ENCODE measurements around the gene EXOC3L2.

EXOC3L2 gene

DNA sequence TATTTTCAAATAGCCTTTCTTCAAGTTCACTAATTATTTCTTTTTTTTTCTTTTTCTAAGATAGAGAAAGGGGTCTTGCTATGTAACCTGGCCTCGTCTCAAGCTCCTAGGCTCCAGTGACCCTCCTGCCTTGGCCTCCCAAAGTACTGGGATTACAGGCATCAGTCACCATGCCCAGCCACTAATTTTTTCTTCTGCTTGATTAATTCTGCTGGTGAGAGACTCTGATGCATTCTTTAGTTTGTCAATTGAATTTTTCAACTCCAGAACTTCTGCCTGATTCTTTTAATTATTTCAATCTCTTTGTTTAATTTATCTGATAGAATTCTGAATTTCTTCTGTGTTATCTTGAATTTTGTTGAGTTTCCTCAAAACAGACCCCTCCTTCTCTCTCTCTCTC lies 55.2 kb downstream of the EXOC3L2 start:
- H3K27me3 ChIP-seq (ENCODE audit: control insufficient read depth, insufficient read depth, low read length), result no peaks in the 10 kb centered on the region
- H3K27ac ChIP-seq (ENCODE audit: low read length), result no peak overlapping the region
- H3K36me3 ChIP-seq (ENCODE audit: control insufficient read depth, low read depth, low read length), result no peaks in the 10 kb centered on the region
- no peaks in the 10 kb centered on the region for H3K4me1 ChIP-seq (ENCODE audit: control insufficient read depth, low read depth, low read length)
- no peak overlapping the region for H3K9ac ChIP-seq (ENCODE audit: low read length)
- no peaks in the 10 kb centered on the region for H3K9me3 ChIP-seq (ENCODE audit: control insufficient read depth, low read depth, low read length)
- H3K4me3 ChIP-seq (ENCODE audit: low read length), result no peak overlapping the region

DNA sequence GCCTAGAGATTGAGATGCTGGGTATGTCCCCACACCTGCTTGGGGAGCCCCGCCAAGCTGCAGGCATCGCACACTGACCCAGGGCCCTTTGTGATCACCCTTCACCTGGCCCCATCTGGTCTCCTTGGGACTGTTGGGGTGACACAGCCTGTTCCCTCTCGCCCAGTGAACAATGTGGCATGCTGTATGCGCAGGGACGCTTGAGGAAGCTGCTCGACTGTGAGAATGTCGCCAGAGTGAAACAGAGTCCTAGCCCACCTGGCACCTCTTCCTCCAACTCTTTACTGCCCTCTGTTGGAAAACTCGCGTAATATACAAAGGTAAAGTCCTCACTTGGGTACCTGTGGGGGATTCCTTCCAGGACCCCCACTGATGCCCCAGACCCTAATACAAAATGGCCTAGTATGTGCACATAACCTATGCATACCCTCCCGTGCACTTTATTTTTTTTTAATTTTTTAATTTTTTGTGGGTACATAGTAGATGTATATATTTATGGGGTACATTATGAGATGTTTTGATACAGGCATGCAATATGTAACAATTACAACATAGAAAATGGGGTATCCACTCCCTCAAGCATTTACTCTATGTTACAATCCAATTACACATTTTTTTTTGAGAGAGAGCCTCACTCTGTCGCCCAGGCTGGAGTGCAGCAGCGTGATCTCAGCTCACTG lies 57.6 kb downstream of the EXOC3L2 start:
- Histone ChIP-seq H3K27ac (ENCODE audit: low read length) (no peak overlapping the region), H3K4me1 (ENCODE audit: control insufficient read depth, low read depth, low read length) (no peaks in the 10 kb centered on the region), H3K9ac (ENCODE audit: low read length) (no peak overlapping the region), H3K36me3 (ENCODE audit: control insufficient read depth, low read depth, low read length) (no peaks in the 10 kb centered on the region), H3K27me3 (ENCODE audit: control insufficient read depth, insufficient read depth, low read length) (no peaks in the 10 kb centered on the region), H3K4me3 (ENCODE audit: low read length) (no peak overlapping the region), H3K9me3 (ENCODE audit: control insufficient read depth, low read depth, low read length) (no peaks in the 10 kb centered on the region)

DNA sequence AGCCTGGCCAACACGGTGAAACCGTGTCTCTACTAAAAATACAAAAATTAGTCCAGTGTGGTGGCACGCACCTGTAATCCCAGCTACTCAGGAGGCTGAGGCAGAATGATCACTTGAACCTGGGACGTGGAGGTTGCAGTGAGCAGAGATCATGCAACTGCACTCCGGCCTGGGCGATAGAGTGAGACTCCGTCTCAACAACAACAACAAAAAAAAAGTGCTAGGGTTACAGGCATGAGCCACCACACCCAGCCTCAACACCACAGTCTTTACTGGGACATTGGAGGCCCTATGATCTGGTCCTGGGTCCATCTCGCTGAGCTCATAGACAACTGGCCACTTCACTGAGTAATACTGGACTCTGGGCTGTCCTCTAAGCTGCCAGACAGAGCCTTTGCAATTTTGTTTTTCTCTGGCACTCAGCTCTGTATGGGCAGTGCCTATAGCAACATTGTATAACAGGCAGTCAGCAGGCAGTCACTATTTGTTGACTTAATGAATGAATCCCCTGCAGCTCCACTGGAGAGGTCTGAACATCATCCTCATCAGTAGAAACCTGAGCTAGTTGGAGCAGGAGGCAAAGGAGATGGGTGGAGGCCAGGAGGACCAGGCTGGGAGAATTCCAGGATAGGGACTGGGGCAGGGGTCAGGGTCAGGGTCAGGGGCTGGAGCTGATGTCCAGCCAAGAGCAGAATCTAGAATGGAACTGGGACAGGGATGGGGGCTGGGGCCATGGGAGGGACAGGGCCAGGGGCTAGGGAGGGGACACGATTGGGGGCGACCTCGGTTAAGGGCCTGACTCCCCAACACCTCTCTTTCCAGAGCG lies 58.5 kb downstream of the EXOC3L2 start:
- Histone ChIP-seq H3K4me1 (ENCODE audit: control insufficient read depth, low read depth, low read length) (no peaks in the 10 kb centered on the region), H3K36me3 (ENCODE audit: control insufficient read depth, low read depth, low read length) (no peaks in the 10 kb centered on the region), H3K27me3 (ENCODE audit: control insufficient read depth, insufficient read depth, low read length) (no peaks in the 10 kb centered on the region), H3K9ac (ENCODE audit: low read length) (no peak overlapping the region), H3K4me3 (ENCODE audit: low read length) (no peak overlapping the region), H3K27ac (ENCODE audit: low read length) (no peak overlapping the region), H3K9me3 (ENCODE audit: control insufficient read depth, low read depth, low read length) (no peaks in the 10 kb centered on the region)

DNA sequence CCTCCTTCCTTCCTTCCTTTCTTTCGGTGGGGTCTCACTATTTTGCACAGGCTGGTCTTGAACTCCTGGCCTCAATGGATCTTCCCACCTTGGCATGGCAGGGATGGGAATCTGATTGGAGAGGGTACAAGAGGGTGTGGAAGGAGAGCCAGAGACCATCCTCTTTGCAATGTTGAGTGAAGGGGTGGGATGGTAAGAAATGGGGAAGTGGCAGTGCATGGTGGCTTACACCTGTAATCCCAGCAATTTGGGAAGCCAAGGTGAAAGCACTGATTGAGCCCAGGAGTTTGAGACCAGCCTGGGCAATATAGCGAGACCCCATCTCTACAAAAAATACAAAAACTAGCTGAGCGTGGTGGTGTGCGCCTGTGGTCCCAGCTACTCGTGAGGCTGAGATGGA lies 61.1 kb downstream of the EXOC3L2 start:
- Histone ChIP-seq H3K27ac (ENCODE audit: low read length) (no peak overlapping the region), H3K9ac (ENCODE audit: low read length) (no peak overlapping the region), H3K36me3 (ENCODE audit: control insufficient read depth, low read depth, low read length) (no peaks in the 10 kb centered on the region), H3K9me3 (ENCODE audit: control insufficient read depth, low read depth, low read length) (no peaks in the 10 kb centered on the region), H3K27me3 (ENCODE audit: control insufficient read depth, insufficient read depth, low read length) (no peaks in the 10 kb centered on the region), H3K4me1 (ENCODE audit: control insufficient read depth, low read depth, low read length) (no peaks in the 10 kb centered on the region), H3K4me3 (ENCODE audit: low read length) (no peak overlapping the region)

DNA sequence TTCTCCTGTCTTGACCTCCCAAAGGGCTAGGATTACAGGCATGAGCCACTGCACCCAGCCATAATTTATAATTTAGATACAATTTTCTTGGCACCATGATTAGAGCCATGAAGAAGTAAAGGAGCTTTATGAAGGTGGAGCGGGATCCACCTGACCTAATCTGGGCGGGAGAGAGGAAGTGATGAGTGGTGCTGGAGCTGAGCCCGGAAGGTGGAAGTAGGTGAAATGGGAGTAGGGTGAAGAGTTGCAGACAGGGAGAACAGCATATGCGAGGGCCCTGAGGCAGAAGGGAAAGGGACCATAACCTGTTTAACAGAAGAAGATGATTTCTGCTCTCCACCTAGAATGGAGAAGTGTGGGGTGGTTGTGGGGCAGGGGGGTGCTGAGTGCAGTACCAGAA lies 62.4 kb downstream of the EXOC3L2 start:
- H3K27ac ChIP-seq (ENCODE audit: low read length), result no peak overlapping the region
- no peaks in the 10 kb centered on the region for H3K36me3 ChIP-seq (ENCODE audit: control insufficient read depth, low read depth, low read length)
- H3K4me1 ChIP-seq (ENCODE audit: control insufficient read depth, low read depth, low read length), result no peaks in the 10 kb centered on the region
- H3K4me3 ChIP-seq (ENCODE audit: low read length), result no peak overlapping the region
- H3K27me3 ChIP-seq (ENCODE audit: control insufficient read depth, insufficient read depth, low read length), result no peaks in the 10 kb centered on the region
- H3K9ac ChIP-seq (ENCODE audit: low read length), result no peak overlapping the region
- no peaks in the 10 kb centered on the region for H3K9me3 ChIP-seq (ENCODE audit: control insufficient read depth, low read depth, low read length)

DNA sequence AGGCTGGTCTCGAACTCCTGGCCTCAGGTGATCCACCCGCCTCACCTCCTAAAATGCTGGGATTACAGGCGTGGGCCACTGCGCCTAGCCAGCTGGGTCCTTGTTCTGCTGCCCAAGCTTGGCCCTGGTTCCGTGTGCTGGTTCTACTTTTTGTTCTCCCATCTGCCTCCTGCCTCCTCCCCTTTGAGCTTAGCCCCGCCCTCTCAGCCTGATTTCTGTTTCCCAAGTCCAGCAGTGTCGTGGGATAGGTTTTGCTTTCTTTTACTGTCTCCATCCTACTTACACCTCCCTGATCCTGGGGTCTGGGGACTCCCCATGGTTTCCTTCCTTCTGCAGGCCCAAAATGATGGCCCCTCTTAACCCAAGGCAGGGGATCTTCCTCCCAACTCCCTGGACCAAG lies 64.3 kb downstream of the EXOC3L2 start:
- H3K4me1 ChIP-seq (ENCODE audit: control insufficient read depth, low read depth, low read length), result no peaks in the 10 kb centered on the region

DNA sequence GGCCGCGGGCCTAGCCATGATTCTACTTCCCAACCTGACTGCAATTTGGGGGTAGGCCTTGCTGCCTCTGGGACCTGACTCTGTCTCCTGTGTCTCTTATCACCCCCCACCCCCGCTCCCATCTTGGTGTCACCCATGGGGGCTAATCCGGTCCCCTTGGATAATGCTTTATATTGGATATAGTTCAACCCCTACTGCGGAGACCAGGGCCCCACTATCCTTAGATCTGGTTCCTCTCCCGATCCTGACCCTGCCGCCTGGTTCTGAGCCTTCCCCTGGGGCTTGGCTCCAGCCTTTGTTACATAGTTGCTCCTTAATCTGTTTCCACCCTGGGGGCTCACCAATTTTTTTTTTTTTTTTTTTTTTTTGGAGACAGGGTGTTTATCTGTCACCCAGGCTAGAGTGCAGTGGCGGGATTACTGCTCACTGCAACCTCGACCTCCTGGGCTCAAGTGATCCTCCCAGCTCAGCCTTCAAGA lies 65.3 kb downstream of the EXOC3L2 start:
- Histone ChIP-seq H3K9ac (ENCODE audit: low read length) (peak overlapping the region; percentile 69), H3K27me3 (ENCODE audit: control insufficient read depth, insufficient read depth, low read length) (no peaks in the 10 kb centered on the region), H3K27ac (ENCODE audit: low read length) (no peak overlapping the region)

More for the DNA sequence above, 64.3 kb downstream of the EXOC3L2 start:
- no peak overlapping the region for H3K27ac ChIP-seq (ENCODE audit: low read length)
- H3K4me3 ChIP-seq (ENCODE audit: low read length), result no peak overlapping the region
- no peaks in the 10 kb centered on the region for H3K9me3 ChIP-seq (ENCODE audit: control insufficient read depth, low read depth, low read length)
- no peak overlapping the region for H3K9ac ChIP-seq (ENCODE audit: low read length)
- no peaks in the 10 kb centered on the region for H3K27me3 ChIP-seq (ENCODE audit: control insufficient read depth, insufficient read depth, low read length)
- no peaks in the 10 kb centered on the region for H3K36me3 ChIP-seq (ENCODE audit: control insufficient read depth, low read depth, low read length)

DNA sequence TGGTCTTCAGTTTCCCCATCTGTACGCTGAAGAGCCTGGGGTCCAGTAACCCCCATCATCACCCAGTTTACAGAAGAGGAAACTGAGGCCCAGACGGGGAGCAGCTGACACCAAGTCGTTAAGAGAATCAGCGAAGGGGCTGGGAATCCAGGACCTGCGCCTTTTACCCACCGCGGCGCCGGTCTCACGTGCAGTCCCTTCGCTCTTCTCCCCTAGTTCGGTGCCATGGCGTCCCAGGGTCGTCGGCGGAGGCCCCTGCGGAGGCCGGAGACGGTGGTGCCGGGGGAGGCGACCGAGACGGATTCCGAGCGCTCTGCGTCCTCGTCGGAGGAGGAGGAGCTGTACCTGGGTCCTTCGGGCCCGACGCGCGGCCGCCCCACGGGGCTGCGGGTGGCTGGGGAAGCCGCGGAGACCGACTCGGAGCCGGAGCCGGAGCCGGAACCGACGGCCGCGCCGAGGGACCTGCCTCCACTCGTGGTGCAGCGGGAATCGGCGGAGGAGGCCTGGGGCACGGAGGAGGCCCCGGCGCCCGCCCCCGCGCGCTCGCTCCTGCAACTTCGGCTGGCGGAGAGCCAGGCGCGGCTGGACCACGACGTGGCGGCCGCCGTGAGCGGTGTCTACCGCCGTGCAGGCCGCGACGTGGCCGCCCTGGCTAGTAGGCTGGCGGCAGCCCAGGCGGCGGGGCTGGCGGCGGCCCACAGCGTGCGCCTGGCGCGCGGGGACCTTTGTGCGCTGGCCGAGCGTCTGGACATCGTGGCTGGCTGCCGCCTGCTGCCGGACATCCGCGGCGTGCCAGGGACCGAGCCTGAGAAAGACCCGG lies 65.9 kb downstream of the EXOC3L2 start:
- no peak overlapping the region for H3K27ac ChIP-seq (ENCODE audit: low read length)
- H3K9me3 ChIP-seq (ENCODE audit: control insufficient read depth, low read depth, low read length), result no peaks in the 10 kb centered on the region
- no peaks in the 10 kb centered on the region for H3K36me3 ChIP-seq (ENCODE audit: control insufficient read depth, low read depth, low read length)
- H3K9ac ChIP-seq (ENCODE audit: low read length), result peak overlapping the region; percentile 69
- H3K4me3 ChIP-seq (ENCODE audit: low read length), result peak overlapping the region; percentile 99
- H3K27me3 ChIP-seq (ENCODE audit: control insufficient read depth, insufficient read depth, low read length), result no peaks in the 10 kb centered on the region
- no peaks in the 10 kb centered on the region for H3K4me1 ChIP-seq (ENCODE audit: control insufficient read depth, low read depth, low read length)

More for the DNA sequence above, 65.3 kb downstream of the EXOC3L2 start:
- no peaks in the 10 kb centered on the region for H3K9me3 ChIP-seq (ENCODE audit: control insufficient read depth, low read depth, low read length)
- H3K36me3 ChIP-seq (ENCODE audit: control insufficient read depth, low read depth, low read length), result no peaks in the 10 kb centered on the region
- H3K4me3 ChIP-seq (ENCODE audit: low read length), result peak overlapping the region; percentile 99
- no peaks in the 10 kb centered on the region for H3K4me1 ChIP-seq (ENCODE audit: control insufficient read depth, low read depth, low read length)

DNA sequence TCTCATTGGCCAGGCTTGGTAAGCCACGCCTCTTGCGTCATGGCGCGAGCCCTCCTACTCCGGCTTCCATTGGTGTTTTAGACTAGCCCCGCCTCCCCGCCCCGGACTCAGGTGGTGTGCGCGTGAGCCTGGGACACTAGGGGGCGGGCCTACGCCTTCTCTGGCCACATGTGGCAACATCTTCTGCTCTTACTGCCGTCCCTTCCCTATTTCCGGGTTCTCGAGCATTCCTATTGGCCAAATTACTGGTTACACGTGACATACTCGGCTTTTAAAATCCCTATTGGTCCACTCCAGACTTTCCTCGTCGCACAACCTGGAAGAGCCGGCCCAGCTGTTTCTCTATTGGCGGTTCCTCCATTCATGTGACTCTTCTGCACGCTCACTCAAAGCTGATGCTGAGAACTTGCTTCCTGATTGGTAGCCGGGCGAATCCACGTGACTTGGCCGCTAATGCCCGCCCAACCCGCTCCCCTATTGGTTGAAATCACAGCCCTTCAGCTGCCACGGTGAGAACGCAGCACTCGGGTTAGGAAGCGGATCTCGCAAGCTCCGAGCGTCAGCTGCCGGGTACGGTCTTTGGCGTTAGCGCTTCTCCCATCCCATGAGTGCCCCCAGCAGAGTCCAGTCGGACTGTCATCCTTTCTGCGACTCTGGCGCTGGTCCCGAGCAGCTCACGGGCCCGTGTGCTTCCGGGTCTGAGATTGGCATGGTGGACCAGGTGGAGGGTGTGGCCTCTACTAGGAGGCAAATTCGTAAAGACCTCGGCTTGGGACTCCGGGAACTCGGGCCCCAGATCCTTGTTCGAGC lies 66.7 kb downstream of the EXOC3L2 start, which contains the start of gene BLOC1S3:
Gene BLOC1S3, plus strand, starts transcription at position 523 of the 810 bp plus-strand sequence. CDS start 513 bp downstream, outside the sequence.
- no peaks in the 10 kb centered on the region for H3K4me1 ChIP-seq (ENCODE audit: control insufficient read depth, low read depth, low read length)
- no peaks in the 10 kb centered on the region for H3K36me3 ChIP-seq (ENCODE audit: control insufficient read depth, low read depth, low read length)
- peak within 1 kb of the TSS; percentile 11 for H3K27ac ChIP-seq (ENCODE audit: low read length)
- H3K27me3 ChIP-seq (ENCODE audit: control insufficient read depth, insufficient read depth, low read length), result no peaks in the 10 kb centered on the region
- H3K9ac ChIP-seq (ENCODE audit: low read length), result peak within 1 kb of the TSS; percentile 69
- H3K9me3 ChIP-seq (ENCODE audit: control insufficient read depth, low read depth, low read length), result no peaks in the 10 kb centered on the region
- H3K4me3 ChIP-seq (ENCODE audit: low read length), result peak within 1 kb of the TSS; percentile 99

DNA sequence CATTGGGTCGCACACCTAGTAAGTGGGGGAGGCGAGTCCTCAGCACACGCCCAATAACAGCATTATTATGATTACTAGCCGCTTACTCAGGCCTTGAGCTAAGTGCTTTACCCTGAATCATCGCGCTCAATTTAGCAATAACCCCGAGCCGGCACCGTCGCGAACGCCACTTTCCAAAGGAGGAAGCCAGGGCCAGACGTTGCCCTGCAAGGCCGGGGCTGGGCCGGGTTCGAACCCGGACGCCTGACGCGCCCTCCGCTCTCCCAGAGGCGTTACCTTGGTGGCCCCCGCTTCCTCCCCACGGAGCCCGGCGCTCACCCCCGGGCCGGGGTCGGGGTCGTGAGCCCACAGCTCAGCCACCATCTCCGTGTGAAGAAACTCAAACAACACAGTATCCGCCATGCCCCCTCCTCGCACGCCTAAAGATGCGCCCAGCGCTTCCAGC lies 67.4 kb downstream of the EXOC3L2 start, which contains the start of gene TRAPPC6A:
Gene TRAPPC6A, minus strand, starts transcription at position 421 of the 445 bp plus-strand sequence. Its CDS starts 19 bp downstream, at position 402.
- Histone ChIP-seq H3K4me1 (ENCODE audit: control insufficient read depth, low read depth, low read length) (no peaks in the 10 kb centered on the region), H3K36me3 (ENCODE audit: control insufficient read depth, low read depth, low read length) (no peaks in the 10 kb centered on the region), H3K9me3 (ENCODE audit: control insufficient read depth, low read depth, low read length) (no peaks in the 10 kb centered on the region), H3K27me3 (ENCODE audit: control insufficient read depth, insufficient read depth, low read length) (no peaks in the 10 kb centered on the region), H3K9ac (ENCODE audit: low read length) (peak within 1 kb of the TSS; percentile 69), H3K27ac (ENCODE audit: low read length) (peak within 1 kb of the TSS; percentile 11), H3K4me3 (ENCODE audit: low read length) (peak within 1 kb of the TSS; percentile 99)
